AG10803 (cell line): ENCODE data around the gene OR8A1.

Source experiments
- DNase-seq: peaks from one replicate; pipeline ENCODE4 v3.0.0; 2010; ENCODE audit warnings: low read depth
- H3K4me3 ChIP-seq: 2 replicates; pipeline ENCODE4 v1.5.1; 2011; ENCODE audit warnings: mild to moderate bottlenecking, low read length, control low read depth
- TF ChIP-seq, protein P1 (sequence below): conservative IDR thresholded peaks from 2 replicates; pipeline ENCODE4 v1.5.1; 2011; ENCODE audit warnings: mild to moderate bottlenecking, low read length, control low read depth, inconsistent platforms

Gene OR8A1

DNA sequence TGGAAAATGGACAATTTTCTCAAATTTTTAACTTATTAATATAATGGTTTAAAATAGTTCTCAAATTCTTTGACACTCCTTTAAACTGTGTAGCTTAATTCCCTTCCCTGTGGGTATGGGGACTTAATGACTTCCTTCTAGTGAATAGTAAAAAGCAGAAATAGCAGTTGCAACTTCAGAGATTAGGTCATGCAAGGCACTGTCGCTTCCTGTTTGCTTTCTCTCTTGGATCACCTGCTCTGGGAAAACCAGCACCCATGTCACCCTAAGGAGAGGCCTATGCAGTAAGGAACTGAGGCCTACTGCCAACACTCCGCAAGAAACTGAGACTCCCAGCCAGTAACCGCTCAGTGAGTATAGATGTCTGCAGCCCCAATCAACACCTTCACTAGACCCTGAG is 35.9 kb downstream of the OR8A1 start:
- no peak overlapping the region for H3K4me3 ChIP-seq
- TF ChIP-seq, protein P1, sequence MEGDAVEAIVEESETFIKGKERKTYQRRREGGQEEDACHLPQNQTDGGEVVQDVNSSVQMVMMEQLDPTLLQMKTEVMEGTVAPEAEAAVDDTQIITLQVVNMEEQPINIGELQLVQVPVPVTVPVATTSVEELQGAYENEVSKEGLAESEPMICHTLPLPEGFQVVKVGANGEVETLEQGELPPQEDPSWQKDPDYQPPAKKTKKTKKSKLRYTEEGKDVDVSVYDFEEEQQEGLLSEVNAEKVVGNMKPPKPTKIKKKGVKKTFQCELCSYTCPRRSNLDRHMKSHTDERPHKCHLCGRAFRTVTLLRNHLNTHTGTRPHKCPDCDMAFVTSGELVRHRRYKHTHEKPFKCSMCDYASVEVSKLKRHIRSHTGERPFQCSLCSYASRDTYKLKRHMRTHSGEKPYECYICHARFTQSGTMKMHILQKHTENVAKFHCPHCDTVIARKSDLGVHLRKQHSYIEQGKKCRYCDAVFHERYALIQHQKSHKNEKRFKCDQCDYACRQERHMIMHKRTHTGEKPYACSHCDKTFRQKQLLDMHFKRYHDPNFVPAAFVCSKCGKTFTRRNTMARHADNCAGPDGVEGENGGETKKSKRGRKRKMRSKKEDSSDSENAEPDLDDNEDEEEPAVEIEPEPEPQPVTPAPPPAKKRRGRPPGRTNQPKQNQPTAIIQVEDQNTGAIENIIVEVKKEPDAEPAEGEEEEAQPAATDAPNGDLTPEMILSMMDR = no peak
- DNase-seq = no peak

- TF ChIP-seq, protein P1 = no peak
- H3K4me3 ChIP-seq = no peak overlapping the region
- no peak for DNase-seq
Measured at GRCh38 chr11:124608147-124608546, 38.4 kb downstream of the OR8A1 start.

GRCh38 chr11:124610295-124610694 is 40.5 kb downstream of the OR8A1 start:
- TF ChIP-seq, protein P1 = no peak
- no peak for DNase-seq
- H3K4me3 ChIP-seq = no peak overlapping the region

DNA sequence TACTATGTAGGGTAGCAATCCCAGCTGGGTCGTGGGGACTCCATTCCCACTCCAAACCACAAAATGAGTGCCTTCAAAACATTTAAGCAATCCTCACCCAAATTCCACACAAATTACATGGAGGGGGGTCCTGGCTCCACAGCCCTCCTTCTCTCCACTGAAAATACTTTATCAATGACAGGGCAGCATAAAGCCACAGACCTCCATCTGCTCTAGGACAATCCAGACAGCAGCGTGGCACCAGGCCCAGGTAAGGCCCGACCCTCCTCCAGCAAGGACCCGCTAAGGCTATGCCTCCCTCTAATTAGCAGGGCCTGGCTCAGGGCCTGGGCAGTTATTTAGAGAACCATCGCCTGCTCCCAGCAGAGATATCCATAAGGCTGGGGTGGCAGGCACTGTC is 41.3 kb downstream of the OR8A1 start, which contains the start of gene PANX3:
Gene PANX3 (plus strand): TSS at position 365 of the 400 bp plus-strand sequence. CDS start 129 bp downstream, outside the sequence.
- peak; percentile 32 for DNase-seq
- TF ChIP-seq, protein P1 = no peak
- no peak within 1 kb of the TSS for H3K4me3 ChIP-seq

DNA sequence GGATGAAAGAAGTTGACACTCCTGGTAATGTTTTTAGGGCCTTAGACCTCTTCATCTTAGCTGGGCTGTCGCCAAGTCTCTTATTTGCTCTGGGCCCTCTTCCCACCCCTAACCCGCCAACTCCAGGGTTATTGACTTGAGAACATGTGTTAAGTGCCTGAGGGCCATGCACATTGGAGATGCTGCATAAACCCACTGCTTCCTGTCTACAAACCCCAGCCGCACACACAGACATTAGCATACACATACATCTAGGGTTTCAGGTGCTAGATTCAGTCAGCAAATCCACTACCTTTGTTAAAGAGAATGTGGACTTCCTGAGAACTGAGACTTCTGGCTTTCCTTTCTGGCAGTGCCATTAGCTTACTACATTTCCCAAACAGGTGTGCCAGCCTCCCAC is 42.2 kb downstream of the OR8A1 start:
- no peak for DNase-seq
- no peak overlapping the region for H3K4me3 ChIP-seq
- TF ChIP-seq, protein P1 = no peak

DNA sequence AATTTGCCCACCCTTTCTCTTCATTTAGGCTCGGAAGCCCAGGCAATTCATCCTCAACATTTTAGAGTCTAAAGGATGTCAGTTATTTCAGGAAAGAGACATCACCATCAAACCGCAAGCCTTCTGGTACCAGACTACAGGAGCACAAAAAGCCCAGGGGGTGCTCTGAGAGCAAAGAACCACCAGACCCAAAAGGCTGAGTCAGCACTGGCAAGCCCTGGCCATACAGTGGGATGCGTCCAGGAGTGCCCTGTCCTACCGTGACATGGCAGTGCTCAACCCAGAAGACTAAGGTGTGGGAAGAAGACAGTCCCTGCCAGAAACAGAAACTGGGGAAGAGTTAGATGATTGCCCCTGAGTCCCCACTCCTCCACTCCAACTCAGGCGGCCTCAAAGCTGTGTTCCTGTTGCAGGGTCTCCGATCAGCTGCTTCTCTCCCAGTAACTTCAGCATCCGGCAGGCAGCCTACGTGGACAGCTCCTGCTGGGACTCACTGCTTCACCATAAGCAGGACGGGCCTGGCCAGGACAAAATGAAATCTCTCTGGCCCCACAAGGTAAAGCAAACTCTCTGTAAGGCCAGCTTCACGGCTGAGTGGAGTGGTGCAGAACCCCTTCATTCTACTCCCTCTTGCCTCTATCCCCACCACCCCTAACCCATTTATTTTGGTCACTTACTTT is 42.9 kb downstream of the OR8A1 start:
- H3K4me3 ChIP-seq = no peak overlapping the region
- DNase-seq = no peak
- TF ChIP-seq, protein P1 = no peak

- DNase-seq = no peak
- no peak overlapping the region for H3K4me3 ChIP-seq
- TF ChIP-seq, protein P1 = no peak
Measured at GRCh38 chr11:124618863-124619262, 49.1 kb downstream of the OR8A1 start.
